Activated CD4-positive, alpha-beta T cell treated with anti-CD3 and anti-CD28 coated beads for 1 hour (primary cell): Measurements from ENCODE around the gene GNPDA1.
A peak's percentile ranks its signal among the peaks of the same experiment; 100 is the strongest.

Experiments
- DNase-seq: peaks from one replicate; pipeline ENCODE4 v3.0.0-alpha.2; 2020

GNPDA1 gene

GRCh38 chr5:142020122-142020659 lies 7.4 kb upstream of the GNPDA1 start:
- no peak for DNase-seq

DNA sequence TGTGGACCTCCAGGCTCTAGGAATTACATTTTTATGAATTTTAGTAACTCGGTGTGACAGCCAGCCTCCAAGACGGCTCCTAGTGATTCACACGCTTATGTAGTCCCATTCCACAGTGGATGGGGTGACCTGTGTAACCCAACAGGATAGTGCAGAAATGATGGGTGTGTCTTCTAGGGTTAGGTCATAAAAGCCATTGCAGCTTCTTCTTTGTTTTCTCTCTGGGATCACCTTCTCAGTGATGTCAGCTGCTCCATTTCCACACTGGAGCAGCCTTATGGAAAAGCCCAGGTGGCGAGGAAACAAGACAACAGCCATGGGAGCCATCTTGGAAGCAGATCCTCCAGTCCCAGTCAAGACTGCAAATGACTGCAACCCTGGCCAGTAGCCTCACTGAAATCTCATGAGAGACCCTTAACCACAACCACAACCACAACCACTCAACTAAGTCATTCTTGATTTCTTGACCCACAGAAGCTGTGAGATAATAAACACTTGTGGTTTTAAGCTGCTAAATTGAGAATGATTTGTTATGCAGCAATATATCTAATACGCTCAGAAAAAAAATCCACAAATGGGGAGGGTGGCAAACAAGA lies 5.1 kb upstream of the GNPDA1 start:
- DNase-seq: no peak

- peak; percentile 19 for DNase-seq
These were observed 3.7 kb upstream of the GNPDA1 start for GRCh38 chr5:142016556-142016955.

DNA sequence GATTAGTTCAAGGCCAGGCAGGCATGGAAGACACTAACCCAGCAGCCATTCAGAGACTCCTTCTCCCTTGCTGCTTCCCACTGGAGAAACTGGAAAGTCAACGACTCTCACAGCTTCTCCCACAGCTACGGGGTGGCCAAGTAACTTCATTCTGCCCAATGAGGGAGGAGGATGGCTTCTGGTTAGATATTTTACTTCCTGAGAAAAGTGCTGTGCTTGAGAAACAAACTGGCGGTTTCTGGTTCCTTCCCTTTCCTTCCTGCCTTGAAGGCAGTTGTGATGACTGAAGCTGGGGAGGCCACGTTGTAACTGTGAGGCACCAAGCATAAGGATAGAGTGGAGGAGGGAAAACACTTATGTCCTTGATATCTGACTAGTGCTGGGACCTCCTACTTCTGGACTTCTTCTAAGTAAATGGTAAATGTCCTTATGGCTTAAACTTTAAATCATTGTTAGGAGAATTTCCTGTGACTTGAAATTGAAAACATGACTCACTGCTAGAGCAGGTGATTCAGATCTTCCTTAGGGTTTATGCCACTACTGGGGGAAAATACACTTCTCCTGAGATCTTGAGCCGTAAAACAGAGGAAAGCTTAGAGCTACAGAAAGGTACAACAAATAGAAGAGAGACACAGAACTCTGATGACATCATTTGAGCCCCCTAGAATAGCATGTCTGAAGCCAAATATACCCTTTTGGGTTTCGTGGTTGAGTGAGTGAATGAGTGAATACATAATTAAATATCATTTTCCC lies 3.1 kb upstream of the GNPDA1 start:
- DNase-seq: peak; percentile 22

- DNase-seq: peak; percentile 25
These were observed 2.2 kb upstream of the GNPDA1 start for GRCh38 chr5:142014911-142015584.

DNA sequence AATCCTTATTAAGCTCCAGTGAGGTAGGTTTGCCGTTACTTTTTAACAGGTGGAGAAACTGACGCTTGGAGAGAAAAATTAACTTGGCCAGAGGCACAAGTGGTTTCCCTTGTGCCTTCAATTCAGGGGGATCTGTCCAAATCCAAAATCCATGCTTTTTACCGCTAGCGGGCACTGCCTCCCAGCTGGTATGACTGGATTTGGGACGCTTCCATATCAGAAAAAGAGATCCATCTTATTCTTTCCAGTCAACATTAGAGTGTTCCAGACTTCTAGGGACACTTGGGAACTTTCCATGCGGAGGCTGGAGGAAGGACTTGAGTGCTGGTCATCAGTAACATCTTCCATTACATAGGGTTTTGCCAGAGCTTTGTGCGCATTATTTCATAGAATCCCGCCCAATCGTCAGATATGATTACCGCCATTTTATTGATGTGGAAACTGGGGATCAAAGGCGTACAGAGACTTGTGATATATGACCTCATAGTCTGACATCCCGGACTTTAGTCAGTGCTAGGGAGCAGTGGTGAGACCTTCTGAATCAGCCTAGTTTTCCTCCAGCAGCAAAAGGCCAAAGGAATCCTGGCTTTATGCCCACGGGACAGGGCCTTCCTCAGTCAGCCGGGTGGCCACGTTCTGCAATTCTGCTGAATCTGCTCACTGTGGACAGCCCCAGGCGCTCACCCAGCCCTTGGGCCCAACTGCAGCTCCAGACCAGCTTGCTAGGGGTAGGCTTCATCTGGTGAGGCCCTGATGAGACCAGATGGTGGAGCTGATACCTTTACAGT lies 1.1 kb upstream of the GNPDA1 start:
- DNase-seq: no peak

GRCh38 chr5:142012186-142012785 lies 541 bp downstream of the GNPDA1 start:
- DNase-seq: peak; percentile 34

GRCh38 chr5:142011572-142012185 lies 1.1 kb downstream of the GNPDA1 start:
- no peak for DNase-seq

- DNase-seq: no peak
These were observed 2.9 kb downstream of the GNPDA1 start for GRCh38 chr5:142009886-142010285.

GRCh38 chr5:142008813-142009212 lies 4.0 kb downstream of the GNPDA1 start:
- no peak for DNase-seq

- no peak for DNase-seq
These were observed 5.6 kb downstream of the GNPDA1 start for GRCh38 chr5:142007237-142007544.

GRCh38 chr5:142006363-142007236 lies 6.2 kb downstream of the GNPDA1 start:
- DNase-seq: no peak

GRCh38 chr5:142003266-142003800 lies 9.5 kb downstream of the GNPDA1 start:
- no peak for DNase-seq

- no peak for DNase-seq
These were observed 11.9 kb downstream of the GNPDA1 start for GRCh38 chr5:142000704-142001484.

DNA sequence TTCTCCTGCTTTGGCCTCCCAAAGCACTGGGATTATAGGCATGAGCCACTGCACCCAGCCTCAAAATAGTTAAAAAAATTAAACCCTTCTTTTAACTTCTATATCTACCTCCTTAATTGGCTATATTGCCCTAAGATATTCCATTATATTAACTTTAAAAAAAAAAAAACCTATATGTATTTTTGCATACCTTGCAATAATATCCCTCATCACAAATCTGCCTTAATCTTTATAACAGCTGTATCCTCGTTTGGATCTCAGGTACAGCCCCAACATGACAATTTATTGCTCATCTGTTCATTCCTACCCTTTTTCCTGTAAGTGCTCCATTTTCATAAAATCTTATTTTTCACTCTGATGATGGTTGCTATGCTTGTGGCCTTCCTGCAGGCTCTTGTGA lies 12.7 kb downstream of the GNPDA1 start:
- no peak for DNase-seq

- no peak for DNase-seq
These were observed 15.4 kb downstream of the GNPDA1 start for GRCh38 chr5:141997358-141997960.

DNA sequence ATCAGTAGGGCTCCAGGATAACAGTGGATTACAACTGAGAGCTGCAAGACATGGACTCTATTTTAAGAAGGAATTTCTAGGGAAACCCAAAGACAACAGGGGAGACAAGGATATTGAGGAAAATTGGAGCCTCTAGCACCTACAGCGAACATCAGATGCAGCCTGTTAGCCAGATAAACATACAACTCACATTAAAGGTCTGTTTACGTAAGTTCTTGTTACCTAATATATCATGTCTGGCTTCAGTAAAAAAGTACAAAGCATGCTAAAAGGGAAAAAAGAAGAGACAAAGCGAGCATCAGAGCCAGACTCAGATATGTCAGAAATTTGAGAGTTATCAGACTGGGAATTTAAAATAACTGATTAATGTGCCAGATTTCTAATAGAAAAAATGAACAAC lies 17.2 kb downstream of the GNPDA1 start:
- DNase-seq: no peak

GRCh38 chr5:141994511-141995136 lies 18.2 kb downstream of the GNPDA1 start:
- no peak for DNase-seq

DNA sequence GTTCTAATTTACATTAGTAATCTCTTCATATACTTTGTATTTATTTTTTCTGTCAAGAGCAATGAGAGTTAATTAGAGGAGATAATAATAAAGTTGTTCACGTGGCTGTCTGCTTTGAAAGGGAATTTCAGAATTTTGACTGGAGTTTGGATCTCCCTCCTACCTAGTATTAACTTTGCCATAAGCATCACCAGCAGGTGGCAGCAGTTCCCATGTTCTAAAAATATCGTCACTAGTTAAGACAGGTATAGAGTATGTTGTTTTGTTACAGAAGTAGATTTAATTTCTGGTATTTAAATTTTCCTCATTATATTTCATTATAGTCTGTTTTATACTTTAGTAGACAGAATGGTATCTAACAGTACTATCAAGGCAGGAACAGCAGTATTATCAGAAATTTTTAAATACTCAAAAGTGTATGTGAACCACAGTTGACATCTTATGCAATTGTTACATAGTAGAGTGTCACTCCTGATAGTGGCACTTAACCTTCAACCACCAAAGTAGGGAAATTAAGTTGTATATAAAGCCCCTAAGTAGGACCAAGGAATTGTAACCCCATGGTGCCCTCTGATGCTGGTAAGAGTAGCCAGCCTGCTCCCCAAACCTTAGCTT lies 20.4 kb downstream of the GNPDA1 start:
- peak; percentile 64 for DNase-seq
